MM.1S (cell line): Measurements from ENCODE around the gene ST7.

Experiments
- EZH2 ChIP-seq: fragments of 300-600 bp; sonication (generic); optimal IDR thresholded peaks from 2 replicates; pipeline ENCODE3; 2017; ENCODE audit warnings: low read depth, mild to moderate bottlenecking, antibody characterized with exemption, low read length, mixed read lengths
- EZH2phosphoT487 ChIP-seq: fragments of 300-600 bp; sonication (generic); IDR thresholded peaks from 2 replicates; pipeline ENCODE4 v1.6.1; 2018; ENCODE audit warnings: antibody characterized with exemption, low read length
- TF ChIP-seq, protein P1 (sequence below): fragments of 300-600 bp; sonication (generic); IDR thresholded peaks from 2 replicates; pipeline ENCODE4 v1.5.1; 2016; ENCODE audit warnings: antibody characterized with exemption, low read length, mixed read lengths

DNA sequence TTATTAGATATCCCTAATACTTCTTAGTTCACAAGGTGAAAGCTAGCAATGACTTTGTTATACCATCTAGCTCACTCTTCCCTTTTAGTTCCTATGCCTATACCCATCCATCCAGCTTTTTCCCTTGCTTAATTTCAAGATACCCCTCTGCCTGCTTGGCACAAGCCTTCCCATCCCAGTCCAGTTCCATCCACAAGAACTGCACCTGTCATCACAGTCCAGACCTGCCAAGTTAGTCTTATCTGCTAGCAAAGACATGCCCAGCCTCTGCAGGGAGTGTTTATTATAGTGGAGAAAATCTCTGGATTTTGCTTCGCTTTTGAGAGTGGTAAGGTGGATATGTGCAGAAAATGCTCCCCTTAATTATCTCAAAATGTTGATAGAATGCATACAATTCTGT, 158.2 kb downstream of the ST7 start:
- TF ChIP-seq EZH2phosphoT487 (no peak), EZH2 (no peak)
- TF ChIP-seq, protein P1, sequence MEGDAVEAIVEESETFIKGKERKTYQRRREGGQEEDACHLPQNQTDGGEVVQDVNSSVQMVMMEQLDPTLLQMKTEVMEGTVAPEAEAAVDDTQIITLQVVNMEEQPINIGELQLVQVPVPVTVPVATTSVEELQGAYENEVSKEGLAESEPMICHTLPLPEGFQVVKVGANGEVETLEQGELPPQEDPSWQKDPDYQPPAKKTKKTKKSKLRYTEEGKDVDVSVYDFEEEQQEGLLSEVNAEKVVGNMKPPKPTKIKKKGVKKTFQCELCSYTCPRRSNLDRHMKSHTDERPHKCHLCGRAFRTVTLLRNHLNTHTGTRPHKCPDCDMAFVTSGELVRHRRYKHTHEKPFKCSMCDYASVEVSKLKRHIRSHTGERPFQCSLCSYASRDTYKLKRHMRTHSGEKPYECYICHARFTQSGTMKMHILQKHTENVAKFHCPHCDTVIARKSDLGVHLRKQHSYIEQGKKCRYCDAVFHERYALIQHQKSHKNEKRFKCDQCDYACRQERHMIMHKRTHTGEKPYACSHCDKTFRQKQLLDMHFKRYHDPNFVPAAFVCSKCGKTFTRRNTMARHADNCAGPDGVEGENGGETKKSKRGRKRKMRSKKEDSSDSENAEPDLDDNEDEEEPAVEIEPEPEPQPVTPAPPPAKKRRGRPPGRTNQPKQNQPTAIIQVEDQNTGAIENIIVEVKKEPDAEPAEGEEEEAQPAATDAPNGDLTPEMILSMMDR = no peak
